Caco-2 (cell line): Measurements from ENCODE around the gene SDR39U1. TPM values are rescaled to one million over a fixed set of nuclear protein-coding genes. Genes with fewer than 3 reads are reported as not detected.

Experiments
- BruUV-seq: library from RNA; stranded (reverse); fragments of 400-500 nt; replicated peaks from 2 replicates; lab custom pipeline; 2021; lab: Mats Ljungman, UMichigan
- CTCF ChIA-PET: fragments of 300-600 bp; sonication (Branson Sonifier 250); formaldehyde crosslinking; loops from one replicate; lab custom pipeline; 2022; ENCODE audit warnings: antibody characterized with exemption; lab: Charles Lee
- POLR2A ChIA-PET: fragments of 300-600 bp; sonication (Branson Sonifier 250); formaldehyde crosslinking; loops from one replicate; lab custom pipeline; 2022; ENCODE audit warnings: antibody characterized with exemption; lab: Charles Lee
- DNase-seq, 2 experiments: peaks; one replicate each; pipeline versions ENCODE4 v3.0.0 to v3.0.0-alpha.2; 2020 to 2022
- H3K27me3 ChIP-seq: replicated peaks from 2 replicates; pipeline ENCODE4 v1.6.0; 2011; ENCODE audit warnings: low read length; ENCODE audit not compliant: control insufficient read depth, insufficient read depth
- H3K36me3 ChIP-seq: 2 replicates; pipeline ENCODE4 v1.5.1; 2011; ENCODE audit warnings: low read length; ENCODE audit not compliant: control insufficient read depth, insufficient read depth
- H3K4me1 ChIP-seq: fragments of 250-450 bp; sonication (Bioruptor Pico); 2 replicates; pipeline ENCODE4 v1.5.1; 2020; ENCODE audit warnings: mild to moderate bottlenecking
- H3K4me3 ChIP-seq: 2 replicates; pipeline ENCODE4 v1.5.1; 2011; ENCODE audit warnings: low read depth, mild to moderate bottlenecking, control low read depth, low read length
- H3K9me3 ChIP-seq: fragments of 250-450 bp; sonication (Bioruptor Pico); 2 replicates; pipeline ENCODE4 v1.5.1; 2020; ENCODE audit warnings: mild to moderate bottlenecking, moderate library complexity
- H3K27ac Mint-ChIP-seq: one replicate; pipeline ENCODE4 v1.8.0; 2022; ENCODE audit warnings: mixed read lengths; ENCODE audit not compliant: unreplicated experiment
- H3K27me3 Mint-ChIP-seq: one replicate; pipeline ENCODE4 v1.8.0; 2022; ENCODE audit warnings: mixed read lengths; ENCODE audit not compliant: insufficient read depth, unreplicated experiment
- H3K36me3 Mint-ChIP-seq: one replicate; pipeline ENCODE4 v1.8.0; 2022; ENCODE audit warnings: mild to moderate bottlenecking, mixed read lengths; ENCODE audit not compliant: insufficient read depth, unreplicated experiment
- H3K4me1 Mint-ChIP-seq: one replicate; pipeline ENCODE4 v1.8.0; 2022; ENCODE audit warnings: low read depth, mixed read lengths; ENCODE audit not compliant: unreplicated experiment
- H3K4me3 Mint-ChIP-seq: one replicate; pipeline ENCODE4 v1.8.0; 2022; ENCODE audit warnings: mild to moderate bottlenecking, moderate library complexity, mixed read lengths; ENCODE audit not compliant: unreplicated experiment
- H3K9me3 Mint-ChIP-seq: one replicate; pipeline ENCODE4 v1.8.0; 2022; ENCODE audit warnings: mixed read lengths; ENCODE audit not compliant: unreplicated experiment
- CTCF ChIP-seq, 2 experiments: fragments of 200-600 bp in 1 of 2; IDR thresholded peaks; 1 replicate in 1 of 2; 2 replicates in 1 of 2; pipeline versions ENCODE4 v1.5.1 to v1.8.0; 2011 to 2022; ENCODE audit warnings: antibody characterized with exemption in 1 of 2, control low read depth in 1 of 2, inconsistent platforms in 1 of 2, low read depth in 1 of 2, low read length in 1 of 2, mild to moderate bottlenecking in 1 of 2, moderate library complexity in 1 of 2; ENCODE audit not compliant: insufficient read depth in 1 of 2, severe bottlenecking in 1 of 2, unreplicated experiment in 1 of 2
- intact Hi-C: fragments of 100-400 bp; cut with micrococcal nuclease; formaldehyde crosslinking; loops from one replicate; pipeline ENCODE4 v1.10.0; 2022; ENCODE audit not compliant: unreplicated experiment
- total RNA-seq: library from RNA; stranded (reverse); gene quantifications from 2 replicates; pipeline ENCODE4 v1.2.3, GENCODE V29; 2022

Gene SDR39U1
- total RNA-seq, 1 experiment from 2014 or later: 44.1 TPM

GRCh38 chr14:24461336-24461735, 18.8 kb upstream of the SDR39U1 start:
- Mint-ChIP-seq H3K27ac (no peak overlapping the region), H3K4me3 (no peak overlapping the region), H3K36me3 (no peaks in the 10 kb centered on the region), H3K9me3 (no peaks in the 10 kb centered on the region), H3K4me1 (no peaks in the 10 kb centered on the region), H3K27me3 (no peaks in the 10 kb centered on the region)
- Histone ChIP-seq H3K9me3 (no peaks in the 10 kb centered on the region), H3K27me3 (no peaks in the 10 kb centered on the region), H3K4me3 (no peak overlapping the region), H3K4me1 (no peaks in the 10 kb centered on the region), H3K36me3 (no peaks in the 10 kb centered on the region)
- CTCF ChIA-PET: no interaction called here
- TF ChIP-seq CTCF (IDR thresholded peaks at IDR 0.05; ENCODE audit: insufficient read depth in 1 of 2, low read depth in 1 of 2, low read length in 1 of 2, severe bottlenecking in 1 of 2, unreplicated experiment in 1 of 2): no peak
- no TSS peak for BruUV-seq
- intact Hi-C loops: no loop called here
- POLR2A ChIA-PET: no interaction called here
- DNase-seq: no peak

GRCh38 chr14:24459331-24459730, 16.8 kb upstream of the SDR39U1 start:
- no peak for TF ChIP-seq CTCF (IDR thresholded peaks at IDR 0.05; ENCODE audit: insufficient read depth in 1 of 2, low read depth in 1 of 2, low read length in 1 of 2, severe bottlenecking in 1 of 2, unreplicated experiment in 1 of 2)
- ChIA-PET CTCF (no interaction called here), POLR2A (no interaction called here)
- Histone ChIP-seq H3K36me3 (no peaks in the 10 kb centered on the region), H3K4me1 (no peaks in the 10 kb centered on the region), H3K4me3 (no peak overlapping the region), H3K27me3 (no peaks in the 10 kb centered on the region), H3K9me3 (no peaks in the 10 kb centered on the region; the same call in none of the 2 replicates)
- Mint-ChIP-seq H3K36me3 (no peaks in the 10 kb centered on the region), H3K9me3 (peaks cover 2% of the 10 kb centered on the region), H3K4me1 (no peaks in the 10 kb centered on the region), H3K27ac (no peak overlapping the region), H3K27me3 (no peaks in the 10 kb centered on the region), H3K4me3 (no peak overlapping the region)
- no TSS peak for BruUV-seq
- no peak for DNase-seq
- intact Hi-C loops: no loop called here

- no peak overlapping the region for H3K4me3 Mint-ChIP-seq
- H3K9me3 Mint-ChIP-seq: peaks cover 8% of the 10 kb centered on the region
- no TSS peak for BruUV-seq
- no peaks in the 10 kb centered on the region for H3K36me3 ChIP-seq
- H3K4me3 ChIP-seq: no peak overlapping the region
- intact Hi-C loops: no loop called here
- no peaks in the 10 kb centered on the region for H3K27me3 ChIP-seq
- no peak for DNase-seq
- POLR2A ChIA-PET: no interaction called here
- H3K27me3 Mint-ChIP-seq: no peaks in the 10 kb centered on the region
- H3K27ac Mint-ChIP-seq: no peak overlapping the region
- CTCF ChIA-PET: no interaction called here
- H3K4me1 ChIP-seq: no peaks in the 10 kb centered on the region
- H3K36me3 Mint-ChIP-seq: no peaks in the 10 kb centered on the region
- no peak for TF ChIP-seq CTCF (IDR thresholded peaks at IDR 0.05; ENCODE audit: insufficient read depth in 1 of 2, low read depth in 1 of 2, low read length in 1 of 2, severe bottlenecking in 1 of 2, unreplicated experiment in 1 of 2)
- no peaks in the 10 kb centered on the region for H3K4me1 Mint-ChIP-seq
- no peaks in the 10 kb centered on the region; the same call in none of the 2 replicates for H3K9me3 ChIP-seq
Observed at GRCh38 chr14:24458736-24459135, 16.2 kb upstream of the SDR39U1 start.
